ENCODE results near the gene ACTMAP.

DNA sequence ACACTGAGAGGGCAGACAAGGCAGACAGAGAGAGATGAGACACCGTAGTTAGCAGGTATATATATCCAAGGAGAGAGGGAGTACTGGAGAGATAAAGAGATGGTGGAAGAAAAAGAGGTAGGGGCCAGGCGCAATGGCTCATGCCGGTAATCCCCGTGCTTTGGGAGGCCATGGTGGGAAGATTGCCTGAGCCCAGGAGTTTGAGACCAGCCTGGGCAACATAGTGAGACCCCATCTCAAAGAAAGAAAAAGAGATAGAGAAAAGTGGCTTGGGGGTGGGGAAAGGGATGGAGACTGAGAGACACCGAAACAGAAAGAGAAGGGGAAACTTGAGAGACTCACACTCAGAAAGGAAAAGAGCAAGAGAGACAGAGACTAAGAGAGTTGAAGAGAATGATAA is 30.3 kb upstream of the ACTMAP start:
- TF ChIP-seq, protein P1, sequence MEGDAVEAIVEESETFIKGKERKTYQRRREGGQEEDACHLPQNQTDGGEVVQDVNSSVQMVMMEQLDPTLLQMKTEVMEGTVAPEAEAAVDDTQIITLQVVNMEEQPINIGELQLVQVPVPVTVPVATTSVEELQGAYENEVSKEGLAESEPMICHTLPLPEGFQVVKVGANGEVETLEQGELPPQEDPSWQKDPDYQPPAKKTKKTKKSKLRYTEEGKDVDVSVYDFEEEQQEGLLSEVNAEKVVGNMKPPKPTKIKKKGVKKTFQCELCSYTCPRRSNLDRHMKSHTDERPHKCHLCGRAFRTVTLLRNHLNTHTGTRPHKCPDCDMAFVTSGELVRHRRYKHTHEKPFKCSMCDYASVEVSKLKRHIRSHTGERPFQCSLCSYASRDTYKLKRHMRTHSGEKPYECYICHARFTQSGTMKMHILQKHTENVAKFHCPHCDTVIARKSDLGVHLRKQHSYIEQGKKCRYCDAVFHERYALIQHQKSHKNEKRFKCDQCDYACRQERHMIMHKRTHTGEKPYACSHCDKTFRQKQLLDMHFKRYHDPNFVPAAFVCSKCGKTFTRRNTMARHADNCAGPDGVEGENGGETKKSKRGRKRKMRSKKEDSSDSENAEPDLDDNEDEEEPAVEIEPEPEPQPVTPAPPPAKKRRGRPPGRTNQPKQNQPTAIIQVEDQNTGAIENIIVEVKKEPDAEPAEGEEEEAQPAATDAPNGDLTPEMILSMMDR (IDR thresholded peaks at IDR 0.05), result no peak
- TF ChIP-seq POLR2A (IDR thresholded peaks at IDR 0.05), result no peak

All from adrenal gland (tissue), 5 donors.